ENCODE data around the gene WDR18.
A peak's percentile ranks its signal among the peaks of the same experiment; 100 is the strongest.

The WDR18 gene

DNA sequence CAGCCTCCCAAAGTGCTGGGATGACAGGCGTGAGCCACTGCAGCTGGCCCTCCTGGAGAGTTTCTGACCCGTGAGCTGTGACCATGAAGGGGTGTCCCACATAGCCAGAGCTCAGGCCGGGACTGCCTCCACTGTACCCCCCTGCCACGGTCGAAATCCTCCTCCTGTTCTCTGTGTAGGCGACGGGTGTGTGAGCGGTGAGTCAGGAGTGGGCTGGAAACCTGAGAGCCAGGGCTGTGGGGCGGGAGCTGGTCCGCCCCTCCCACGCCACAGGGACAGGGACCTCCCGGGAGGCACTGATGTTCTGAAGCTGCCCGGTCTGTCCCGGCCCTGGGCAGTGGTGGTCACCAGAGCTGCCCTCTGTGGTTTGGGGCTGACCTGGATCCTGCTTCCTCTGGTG lies 3.9 kb downstream of the WDR18 start:
- TF ChIP-seq, protein P1, sequence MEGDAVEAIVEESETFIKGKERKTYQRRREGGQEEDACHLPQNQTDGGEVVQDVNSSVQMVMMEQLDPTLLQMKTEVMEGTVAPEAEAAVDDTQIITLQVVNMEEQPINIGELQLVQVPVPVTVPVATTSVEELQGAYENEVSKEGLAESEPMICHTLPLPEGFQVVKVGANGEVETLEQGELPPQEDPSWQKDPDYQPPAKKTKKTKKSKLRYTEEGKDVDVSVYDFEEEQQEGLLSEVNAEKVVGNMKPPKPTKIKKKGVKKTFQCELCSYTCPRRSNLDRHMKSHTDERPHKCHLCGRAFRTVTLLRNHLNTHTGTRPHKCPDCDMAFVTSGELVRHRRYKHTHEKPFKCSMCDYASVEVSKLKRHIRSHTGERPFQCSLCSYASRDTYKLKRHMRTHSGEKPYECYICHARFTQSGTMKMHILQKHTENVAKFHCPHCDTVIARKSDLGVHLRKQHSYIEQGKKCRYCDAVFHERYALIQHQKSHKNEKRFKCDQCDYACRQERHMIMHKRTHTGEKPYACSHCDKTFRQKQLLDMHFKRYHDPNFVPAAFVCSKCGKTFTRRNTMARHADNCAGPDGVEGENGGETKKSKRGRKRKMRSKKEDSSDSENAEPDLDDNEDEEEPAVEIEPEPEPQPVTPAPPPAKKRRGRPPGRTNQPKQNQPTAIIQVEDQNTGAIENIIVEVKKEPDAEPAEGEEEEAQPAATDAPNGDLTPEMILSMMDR (IDR thresholded peaks at IDR 0.05; ENCODE audit: borderline replicate concordance, control extremely low read depth, extremely low read depth, insufficient read depth, missing control alignments), result no peak
- DNase-seq (ENCODE audit: low spot score), result no peak
- in situ Hi-C loops (cut with MboI; ENCODE audit: low sequenced_read_pairs, unreplicated experiment), result loop anchor here (5.0 to 10.0 kb wide), 2 partner anchors 66 to 223 kb away; no protein-coding TSS in a partner anchor

DNA sequence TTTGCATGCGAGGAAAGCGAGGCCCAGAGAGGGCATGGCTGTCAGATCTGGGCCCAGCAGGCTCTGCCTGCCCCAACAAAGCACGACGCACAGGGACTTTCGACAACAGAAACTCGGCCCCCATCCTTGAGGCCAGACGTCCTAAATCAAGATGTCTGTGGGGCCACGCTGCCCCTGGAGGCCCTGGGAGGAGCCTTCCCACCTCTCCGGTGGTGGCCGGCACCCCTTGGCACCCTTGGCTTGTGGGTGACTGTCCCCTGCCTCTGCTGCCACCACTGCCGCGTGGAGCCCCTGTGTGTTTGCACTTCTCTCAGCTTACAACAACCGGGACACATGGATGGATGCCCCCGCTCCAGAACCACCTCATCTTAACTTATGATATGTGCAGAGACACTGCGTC lies 4.4 kb downstream of the WDR18 start:
- TF ChIP-seq, protein P1 (IDR thresholded peaks at IDR 0.05; ENCODE audit: borderline replicate concordance, control extremely low read depth, extremely low read depth, insufficient read depth, missing control alignments), result no peak
- DNase-seq (ENCODE audit: low spot score), result no peak
- in situ Hi-C loops (cut with MboI; ENCODE audit: low sequenced_read_pairs, unreplicated experiment), result loop anchor here (5.0 to 10.0 kb wide), 2 partner anchors 66 to 224 kb away; no protein-coding TSS in a partner anchor

DNA sequence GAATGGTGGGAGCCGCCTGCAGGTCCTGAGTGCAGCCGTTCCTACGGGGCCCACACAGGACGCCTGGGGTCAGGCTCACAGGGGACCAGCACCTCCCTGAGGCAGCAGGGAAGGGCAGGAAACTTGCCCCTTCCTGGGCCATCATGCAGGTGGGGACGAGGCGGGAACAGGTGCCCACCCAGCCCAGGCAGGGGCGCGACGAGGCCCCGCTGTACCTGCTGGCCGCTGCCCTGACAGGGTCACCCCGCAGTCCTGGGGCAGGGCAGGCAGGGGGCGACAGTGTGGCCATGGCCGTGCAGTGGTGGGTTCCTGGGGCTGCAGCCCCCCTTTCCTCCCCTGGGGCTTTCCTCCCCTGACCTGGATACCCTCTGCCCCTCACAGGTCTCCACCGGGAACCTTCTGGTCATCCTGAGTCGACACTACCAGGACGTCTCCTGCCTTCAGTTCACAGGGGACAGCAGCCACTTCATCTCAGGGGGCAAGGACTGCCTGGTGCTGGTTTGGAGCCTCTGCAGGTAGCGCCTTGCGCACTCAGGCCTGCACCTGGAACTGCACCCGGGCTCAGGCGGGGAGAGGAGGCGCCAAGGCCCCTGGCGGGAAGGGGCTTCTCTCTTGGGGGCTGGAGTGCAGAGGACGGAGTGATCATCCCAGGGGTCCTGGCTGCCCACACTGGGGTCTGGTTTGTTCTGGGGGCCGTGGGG lies 5.4 kb downstream of the WDR18 start:
- TF ChIP-seq, protein P1 (IDR thresholded peaks at IDR 0.05; ENCODE audit: borderline replicate concordance, control extremely low read depth, extremely low read depth, insufficient read depth, missing control alignments), result peak; percentile 15
- no peak for DNase-seq (ENCODE audit: low spot score)
- in situ Hi-C loops (cut with MboI; ENCODE audit: low sequenced_read_pairs, unreplicated experiment), result loop anchor here (5.0 to 10.0 kb wide), 2 partner anchors 67 to 225 kb away; no protein-coding TSS in a partner anchor

DNA sequence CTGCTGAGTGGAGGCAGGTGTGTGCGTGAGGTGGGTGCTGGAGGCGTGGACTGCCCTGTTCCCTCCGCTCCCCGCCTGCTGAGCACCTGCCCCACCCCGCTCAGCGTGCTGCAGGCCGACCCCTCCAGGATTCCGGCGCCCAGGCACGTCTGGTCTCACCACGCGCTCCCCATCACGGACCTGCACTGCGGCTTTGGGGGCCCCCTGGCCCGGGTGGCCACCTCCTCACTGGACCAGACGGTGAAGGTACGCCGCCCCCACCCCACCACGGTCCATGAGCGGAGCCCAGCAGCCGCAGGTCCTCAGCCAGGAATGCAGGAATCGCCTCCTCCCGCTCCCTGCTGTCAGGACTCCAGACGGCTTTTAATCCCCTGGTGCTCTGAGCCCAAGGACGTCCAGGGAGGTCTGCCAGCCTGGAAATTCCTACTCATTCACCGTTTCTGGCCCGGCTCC lies 6.0 kb downstream of the WDR18 start:
- in situ Hi-C loops (cut with MboI; ENCODE audit: low sequenced_read_pairs, unreplicated experiment), result no loop called here
- DNase-seq (ENCODE audit: low spot score), result no peak
- TF ChIP-seq, protein P1 (IDR thresholded peaks at IDR 0.05; ENCODE audit: borderline replicate concordance, control extremely low read depth, extremely low read depth, insufficient read depth, missing control alignments), result no peak

DNA sequence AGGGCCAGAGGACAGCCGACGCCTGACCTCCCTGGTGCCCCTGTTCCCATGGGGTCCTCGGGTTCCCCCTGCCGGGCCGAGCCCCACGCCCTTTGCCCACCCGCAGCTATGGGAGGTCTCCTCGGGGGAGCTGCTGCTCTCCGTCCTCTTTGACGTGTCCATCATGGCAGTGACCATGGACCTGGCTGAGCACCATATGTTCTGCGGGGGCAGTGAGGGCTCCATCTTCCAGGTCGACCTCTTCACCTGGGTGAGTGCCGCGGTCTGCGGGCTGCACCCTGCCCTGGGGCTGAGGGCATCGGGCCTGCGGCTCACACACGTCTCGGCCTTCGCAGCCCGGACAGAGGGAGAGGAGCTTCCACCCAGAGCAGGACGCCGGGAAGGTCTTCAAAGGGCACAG lies 6.6 kb downstream of the WDR18 start:
- TF ChIP-seq, protein P1 (IDR thresholded peaks at IDR 0.05; ENCODE audit: borderline replicate concordance, control extremely low read depth, extremely low read depth, insufficient read depth, missing control alignments), result no peak
- in situ Hi-C loops (cut with MboI; ENCODE audit: low sequenced_read_pairs, unreplicated experiment), result no loop called here
- no peak for DNase-seq (ENCODE audit: low spot score)

DNA sequence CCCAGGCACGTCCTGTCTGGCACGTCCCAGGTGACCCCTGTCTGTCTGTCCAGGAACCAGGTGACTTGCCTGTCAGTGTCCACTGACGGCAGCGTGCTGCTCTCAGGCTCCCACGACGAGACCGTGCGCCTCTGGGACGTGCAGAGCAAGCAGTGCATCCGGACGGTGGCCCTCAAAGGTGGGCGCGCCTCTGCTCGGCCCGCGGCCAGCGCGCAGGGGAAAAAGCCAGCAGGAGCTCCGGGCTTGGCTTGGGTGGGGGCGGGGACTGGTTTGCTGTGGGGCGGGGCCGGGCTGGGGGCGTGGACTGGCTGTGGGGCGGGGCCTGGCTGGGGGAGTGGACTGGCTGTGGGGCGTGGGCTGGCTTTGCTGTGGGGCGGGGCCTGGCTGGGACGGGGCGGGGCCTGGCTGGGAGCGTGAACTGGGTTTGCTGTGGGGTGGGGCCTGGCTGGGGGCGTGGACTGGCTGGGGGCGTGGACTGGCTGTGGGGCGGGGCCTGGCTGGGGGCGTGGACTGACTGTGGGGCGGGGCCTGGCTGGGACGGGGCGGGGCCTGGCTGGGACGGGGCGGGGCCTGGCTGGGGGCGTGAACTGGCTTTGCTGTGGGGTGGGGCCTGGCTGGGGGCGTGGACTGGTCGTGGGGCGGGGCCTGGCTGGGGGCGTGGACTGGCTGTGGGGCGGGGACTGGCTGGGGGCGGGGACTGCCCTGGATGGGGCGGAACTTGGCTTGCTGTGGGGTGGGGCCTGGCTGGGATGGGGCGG lies 7.2 kb downstream of the WDR18 start:
- TF ChIP-seq, protein P1 (IDR thresholded peaks at IDR 0.05; ENCODE audit: borderline replicate concordance, control extremely low read depth, extremely low read depth, insufficient read depth, missing control alignments), result no peak
- DNase-seq (ENCODE audit: low spot score), result peak; percentile 77
- in situ Hi-C loops (cut with MboI; ENCODE audit: low sequenced_read_pairs, unreplicated experiment), result no loop called here

Data from GM13976 (cell line).